Effector CD8-positive, alpha-beta T cell (primary cell): Measurements from ENCODE around the gene OSBPL1A.
A peak's percentile ranks its signal among the peaks of the same experiment; 100 is the strongest.

ENCODE experiments used
- DNase-seq: peaks from one replicate; lab custom pipeline; 2025; lab: John Stamatoyannopoulos, UW

The OSBPL1A gene

GRCh38 chr18:24126155-24126961 lies 271.3 kb downstream of the OSBPL1A start:
- DNase-seq, result no peak

GRCh38 chr18:24121625-24122024 lies 276.0 kb downstream of the OSBPL1A start:
- DNase-seq, result no peak

- no peak for DNase-seq
Measured at GRCh38 chr18:24120676-24121075, 276.9 kb downstream of the OSBPL1A start.

GRCh38 chr18:24118750-24119577 lies 278.7 kb downstream of the OSBPL1A start:
- DNase-seq, result peak; percentile 69

- no peak for DNase-seq
Measured at GRCh38 chr18:24115628-24116027, 282.0 kb downstream of the OSBPL1A start.

GRCh38 chr18:24114924-24115549 lies 282.6 kb downstream of the OSBPL1A start:
- DNase-seq, result no peak

GRCh38 chr18:24112874-24113615 lies 284.6 kb downstream of the OSBPL1A start:
- DNase-seq, result no peak

GRCh38 chr18:24112464-24112863 lies 285.2 kb downstream of the OSBPL1A start:
- DNase-seq, result no peak
